ENCODE measurements around the gene METTL26. TPM values are rescaled to one million over a fixed set of nuclear protein-coding genes. Genes with fewer than 3 reads are reported as not detected.
A peak's percentile ranks its signal among the peaks of the same experiment; 100 is the strongest.

METTL26 gene
- total and polyA plus RNA-seq, 9 of the 15 experiments (the other 6 are each of a cell fraction or from before 2014, with no cell fraction given): 7.3 to 262 (median 80.9) TPM

DNA sequence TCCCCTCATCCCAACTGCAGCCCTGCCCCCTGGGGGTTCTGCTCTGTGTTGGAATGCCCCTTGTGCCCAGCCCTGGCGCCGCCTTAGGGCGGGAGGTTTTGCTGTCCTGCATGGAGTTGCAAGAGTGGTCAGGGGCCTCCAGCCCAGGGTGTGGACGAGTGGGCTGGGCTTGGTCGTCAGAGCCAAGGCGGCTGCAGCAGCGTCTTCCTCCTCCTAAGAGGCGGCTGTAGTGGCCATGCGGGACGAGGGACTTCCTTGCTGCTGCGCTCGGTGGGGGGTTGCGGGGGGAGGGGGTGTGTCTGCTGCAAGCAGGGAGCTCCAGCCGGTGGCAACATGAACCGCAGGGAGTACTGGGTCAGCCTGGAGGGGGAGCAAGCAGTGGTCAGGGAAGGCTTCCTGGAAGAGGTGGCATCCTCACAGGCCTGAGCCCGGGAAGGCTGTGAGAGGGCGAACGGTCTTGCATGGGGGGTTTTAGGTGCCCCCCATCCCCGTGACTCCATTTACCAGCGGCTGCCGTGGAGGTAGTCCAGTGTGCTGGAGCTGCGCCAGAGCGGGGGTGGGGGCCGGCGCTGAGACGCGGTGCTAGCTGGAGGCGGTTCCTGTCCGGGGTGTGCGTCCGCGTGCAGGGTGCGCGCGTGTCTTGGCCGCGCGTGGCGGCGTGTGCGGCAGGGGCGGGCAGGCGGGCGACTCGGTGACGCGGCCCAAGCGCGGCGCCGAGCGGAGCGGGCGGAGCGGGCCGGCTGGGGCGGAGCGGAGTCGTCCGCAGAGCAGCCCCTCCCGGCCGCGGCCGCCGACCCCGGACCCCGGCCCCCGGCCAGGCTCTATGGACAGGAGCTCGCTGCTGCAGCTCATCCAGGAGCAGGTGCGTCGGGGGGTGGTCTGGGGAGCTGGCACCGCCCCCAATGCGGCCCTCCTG lies 39.1 kb upstream of the METTL26 start, which contains the start of gene RHBDL1 (continued):
- TF ChIP-seq, protein P1, sequence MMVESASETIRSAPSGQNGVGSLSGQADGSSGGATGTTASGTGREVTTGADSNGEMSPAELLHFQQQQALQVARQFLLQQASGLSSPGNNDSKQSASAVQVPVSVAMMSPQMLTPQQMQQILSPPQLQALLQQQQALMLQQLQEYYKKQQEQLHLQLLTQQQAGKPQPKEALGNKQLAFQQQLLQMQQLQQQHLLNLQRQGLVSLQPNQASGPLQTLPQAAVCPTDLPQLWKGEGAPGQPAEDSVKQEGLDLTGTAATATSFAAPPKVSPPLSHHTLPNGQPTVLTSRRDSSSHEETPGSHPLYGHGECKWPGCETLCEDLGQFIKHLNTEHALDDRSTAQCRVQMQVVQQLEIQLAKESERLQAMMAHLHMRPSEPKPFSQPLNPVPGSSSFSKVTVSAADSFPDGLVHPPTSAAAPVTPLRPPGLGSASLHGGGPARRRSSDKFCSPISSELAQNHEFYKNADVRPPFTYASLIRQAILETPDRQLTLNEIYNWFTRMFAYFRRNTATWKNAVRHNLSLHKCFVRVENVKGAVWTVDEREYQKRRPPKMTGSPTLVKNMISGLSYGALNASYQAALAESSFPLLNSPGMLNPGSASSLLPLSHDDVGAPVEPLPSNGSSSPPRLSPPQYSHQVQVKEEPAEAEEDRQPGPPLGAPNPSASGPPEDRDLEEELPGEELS (CRISPR knock-in tag; IDR thresholded peaks at IDR 0.05; ENCODE audit: borderline replicate concordance): 0 out of 2 replicates have a peak, but pooled peaks have one; percentile 63
- TF ChIP-seq HDAC1 (IDR thresholded peaks at IDR 0.05): peak; percentile 82 to 85; a peak in 3 of 4 replicates
- peak; percentile 89; the same call in 1 of the 2 replicates for TF ChIP-seq CBX1 (IDR thresholded peaks at IDR 0.05; ENCODE audit: low read depth)
- 0 out of 2 replicates have a peak, but pooled peaks have one; percentile 4 for TF ChIP-seq NFE2 (IDR thresholded peaks at IDR 0.05; ENCODE audit: low read depth)
- TF ChIP-seq RFX7 (CRISPR knock-in tag; IDR thresholded peaks at IDR 0.05): no peak
- TF ChIP-seq CTBP1 (IDR thresholded peaks at IDR 0.05; ENCODE audit: borderline replicate concordance): peak; percentile 83
- 0 out of 2 replicates have a peak, but pooled peaks have one; percentile 13 for TF ChIP-seq FOXP1 (CRISPR knock-in tag; IDR thresholded peaks at IDR 0.05)
- peak; percentile 80 for TF ChIP-seq EP400 (IDR thresholded peaks at IDR 0.05)
- TF ChIP-seq E2F8 (IDR thresholded peaks at IDR 0.05; ENCODE audit: low read depth, partially characterized antibody): peak; percentile 49
- 0 out of 2 replicates have a peak, but pooled peaks have one; percentile 54 for TF ChIP-seq ATF7 (IDR thresholded peaks at IDR 0.05)
- TF ChIP-seq, protein P2, sequence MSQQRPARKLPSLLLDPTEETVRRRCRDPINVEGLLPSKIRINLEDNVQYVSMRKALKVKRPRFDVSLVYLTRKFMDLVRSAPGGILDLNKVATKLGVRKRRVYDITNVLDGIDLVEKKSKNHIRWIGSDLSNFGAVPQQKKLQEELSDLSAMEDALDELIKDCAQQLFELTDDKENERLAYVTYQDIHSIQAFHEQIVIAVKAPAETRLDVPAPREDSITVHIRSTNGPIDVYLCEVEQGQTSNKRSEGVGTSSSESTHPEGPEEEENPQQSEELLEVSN (IDR thresholded peaks at IDR 0.05; ENCODE audit: borderline replicate concordance in 1 of 2, extremely low read depth in 1 of 2, insufficient read depth in 1 of 2, insufficient read length in 1 of 2, low read depth in 1 of 2, low read length in 1 of 2, poor library complexity in 1 of 2, severe bottlenecking in 1 of 2): peak in 1 of 2 experiments; percentile 65
- TF ChIP-seq SMAD4 (CRISPR knock-in tag; conservative IDR thresholded peaks at IDR 0.05): peak; percentile 83
- TF ChIP-seq NFIC (IDR thresholded peaks at IDR 0.05): peak; percentile 94
- peak in 1 of 2 experiments; percentile 32; a peak in 1 of 4 replicates for TF ChIP-seq MLLT1 (IDR thresholded peaks at IDR 0.05)
- TF ChIP-seq ZBTB33 (CRISPR knock-in tag; IDR thresholded peaks at IDR 0.05): peak; percentile 37; the same call in 1 of the 2 replicates
- TF ChIP-seq KAT8 (IDR thresholded peaks at IDR 0.05; ENCODE audit: low read depth): no peak
